A673 (cell line): ENCODE results near the gene ABCD1. TPM values are rescaled to one million over a fixed set of nuclear protein-coding genes. Genes with fewer than 3 reads are reported as not detected.
"Not testable (repeated sequence)": the region's sequence is repeated elsewhere in the genome, so short reads cannot be mapped to it uniquely, and the experiment has no call there.

Source experiments
- BruUV-seq: library from RNA; stranded (reverse); fragments of 400-500 nt; replicated peaks from 2 replicates; lab custom pipeline; 2021; lab: Mats Ljungman, UMichigan
- CTCF ChIA-PET: fragments of 300-600 bp; sonication (Branson Sonifier 250); formaldehyde crosslinking; loops from one replicate; lab custom pipeline; 2022; ENCODE audit warnings: antibody characterized with exemption; lab: Charles Lee
- POLR2A ChIA-PET: fragments of 300-600 bp; sonication (Branson Sonifier 250); formaldehyde crosslinking; loops from one replicate; lab custom pipeline; 2022; ENCODE audit warnings: antibody characterized with exemption; ENCODE audit not compliant: low non-redundant PET; lab: Charles Lee
- DNase-seq: peaks from one replicate; pipeline ENCODE4 v3.0.0-alpha.2; 2015; ENCODE audit warnings: low spot score
- H3K27ac ChIP-seq: fragments of 200-600 bp; sonication (generic); 2 replicates; pipeline ENCODE4 v1.5.1; 2016; ENCODE audit warnings: mixed run types, low read depth, mild to moderate bottlenecking, mixed read lengths, antibody characterized with exemption, low read length; ENCODE audit not compliant: poor library complexity, severe bottlenecking
- H3K27me3 ChIP-seq: fragments of 200-600 bp; sonication (generic); replicated peaks from 2 replicates; pipeline ENCODE4 v1.6.1; 2017; ENCODE audit warnings: mixed run types, low read depth, mild to moderate bottlenecking, mixed read lengths, antibody characterized with exemption, low read length; ENCODE audit not compliant: insufficient read depth, poor library complexity
- H3K36me3 ChIP-seq: fragments of 200-600 bp; sonication (generic); 2 replicates; pipeline ENCODE4 v1.6.1; 2016; ENCODE audit warnings: mixed run types, mild to moderate bottlenecking, mixed read lengths, antibody characterized with exemption, low read length; ENCODE audit not compliant: insufficient read depth, poor library complexity, severe bottlenecking
- H3K4me1 ChIP-seq: fragments of 200-600 bp; sonication (generic); 2 replicates; pipeline ENCODE4 v1.6.1; 2017; ENCODE audit warnings: mixed run types, mild to moderate bottlenecking, mixed read lengths, antibody characterized with exemption, low read length; ENCODE audit not compliant: insufficient read depth, poor library complexity, severe bottlenecking
- H3K4me3 ChIP-seq: fragments of 200-600 bp; sonication (generic); 2 replicates; pipeline ENCODE4 v1.5.1; 2016; ENCODE audit warnings: low read depth, mixed run types, mild to moderate bottlenecking, mixed read lengths, low read length; ENCODE audit not compliant: poor library complexity, severe bottlenecking
- H3K9me3 ChIP-seq: fragments of 200-600 bp; sonication (generic); 2 replicates; pipeline ENCODE4 v1.6.1; 2016; ENCODE audit warnings: mixed run types, low read depth, mild to moderate bottlenecking, mixed read lengths, antibody characterized with exemption, low read length; ENCODE audit not compliant: poor library complexity, severe bottlenecking
- CTCF ChIP-seq: fragments of 300-800, 200-600 bp; sonication (generic); conservative IDR thresholded peaks from 2 replicates; pipeline ENCODE4 v1.5.1; 2017; ENCODE audit warnings: low read depth, mild to moderate bottlenecking, antibody characterized with exemption, low read length, moderate library complexity, mixed read lengths
- EZH2 ChIP-seq: fragments of 200-600 bp; sonication (generic); IDR thresholded peaks from 2 replicates; pipeline ENCODE4 v1.6.1; 2017; ENCODE audit warnings: borderline replicate concordance, low read depth, mild to moderate bottlenecking, mixed read lengths, antibody characterized with exemption, low read length; ENCODE audit not compliant: poor library complexity, severe bottlenecking
- intact Hi-C: fragments of 100-400 bp; cut with micrococcal nuclease; formaldehyde crosslinking; loops from one replicate; pipeline ENCODE4 v1.10.0; 2022; ENCODE audit not compliant: unreplicated experiment
- total RNA-seq: library from RNA; stranded (reverse); gene quantifications from 2 replicates; pipeline ENCODE4 v1.2.3, GENCODE V29; 2021

ABCD1 gene
- total RNA-seq, 1 experiment from 2014 or later, result 7.8 TPM

- POLR2A ChIA-PET, result no interaction called here
- no TSS peak for BruUV-seq
- H3K36me3 ChIP-seq, result no peaks in the 10 kb centered on the region
- no peak overlapping the region for H3K4me3 ChIP-seq
- TF ChIP-seq CTCF (no peak), EZH2 (no peak)
- no peaks in the 10 kb centered on the region for H3K27me3 ChIP-seq
- CTCF ChIA-PET, result no interaction called here
- intact Hi-C loops, result no loop called here
- DNase-seq, result no peak
- no peaks in the 10 kb centered on the region for H3K9me3 ChIP-seq
- no peak overlapping the region for H3K27ac ChIP-seq
- no peaks in the 10 kb centered on the region for H3K4me1 ChIP-seq
Observed at GRCh38 chrX:153693216-153694086, 31.2 kb upstream of the ABCD1 start.

GRCh38 chrX:153694256-153694655, 30.4 kb upstream of the ABCD1 start:
- H3K9me3 ChIP-seq, POLR2A ChIA-PET, BruUV-seq, CTCF ChIA-PET, H3K27ac ChIP-seq, intact Hi-C loops, H3K36me3 ChIP-seq, H3K4me1 ChIP-seq, DNase-seq, H3K4me3 ChIP-seq, H3K27me3 ChIP-seq: not testable (repeated sequence)

GRCh38 chrX:153694687-153695270, 29.9 kb upstream of the ABCD1 start:
- no peak overlapping the region for H3K4me3 ChIP-seq
- BruUV-seq, result no TSS peak
- no peaks in the 10 kb centered on the region for H3K9me3 ChIP-seq
- ChIA-PET POLR2A (no interaction called here), CTCF (no interaction called here)
- H3K27me3 ChIP-seq, result no peaks in the 10 kb centered on the region
- TF ChIP-seq EZH2 (no peak), CTCF (no peak)
- no peaks in the 10 kb centered on the region for H3K4me1 ChIP-seq
- no peak for DNase-seq
- H3K36me3 ChIP-seq, result no peaks in the 10 kb centered on the region
- H3K27ac ChIP-seq, result no peak overlapping the region
- intact Hi-C loops, result no loop called here
